ENCODE data around the gene BBS7. TPM values are rescaled to one million over a fixed set of nuclear protein-coding genes. Genes with fewer than 3 reads are reported as not detected.

BBS7 gene
- total and polyA plus RNA-seq, 9 of the 15 experiments (the other 6 are each of a cell fraction or from before 2014, with no cell fraction given): 13.4 to 25.8 (median 16.4) TPM

DNA sequence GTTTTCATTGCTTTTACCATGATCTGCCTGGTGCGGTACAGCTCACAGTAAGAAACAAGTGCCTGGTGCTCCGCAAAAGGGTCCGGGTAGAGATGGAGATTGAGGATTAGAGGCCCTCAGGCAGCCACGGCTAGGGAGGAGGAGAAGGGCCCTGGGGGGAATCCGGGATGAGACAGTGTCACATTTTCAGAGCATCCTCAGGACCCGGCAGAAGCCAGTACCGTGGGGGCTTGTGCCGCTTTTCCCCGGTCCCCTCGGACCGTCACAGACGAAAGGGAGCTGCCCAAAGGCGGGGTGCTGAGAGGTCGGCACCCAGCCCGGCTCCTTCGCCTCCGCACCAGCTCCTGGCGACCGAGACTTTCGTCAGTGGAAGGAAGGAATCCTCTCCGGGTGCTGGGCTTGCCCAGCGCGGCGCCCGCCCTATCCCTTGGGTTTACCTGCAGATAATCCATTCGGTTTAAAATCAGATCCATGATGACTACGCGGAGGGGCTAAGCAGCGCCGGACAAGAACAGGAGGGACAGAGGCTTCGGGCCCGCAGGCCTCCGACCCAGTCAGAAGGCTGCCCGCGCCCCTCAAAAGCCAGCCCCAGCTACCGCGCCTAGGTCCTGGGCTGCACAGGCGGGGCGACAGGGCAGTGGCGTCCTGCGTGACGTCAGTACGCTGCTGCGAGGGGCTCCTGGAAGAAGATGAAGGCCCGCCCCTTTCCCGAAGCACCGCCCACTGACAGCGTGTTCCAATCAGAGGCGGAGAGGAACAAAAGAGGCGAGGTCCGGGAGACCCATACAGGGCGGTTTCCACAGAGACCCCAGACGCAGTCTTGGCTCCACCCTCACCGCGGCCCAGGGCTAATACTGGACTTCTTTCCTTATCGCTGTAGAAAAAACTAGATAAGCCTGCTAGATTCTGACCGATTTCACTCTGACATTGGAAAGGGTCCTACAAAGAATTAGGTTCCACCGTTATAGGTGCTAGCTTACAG lies at the start of gene BBS7 (continued):
- peak in 1 of 2 experiments; percentile 62; a peak in 2 of 4 replicates for TF ChIP-seq MAZ (CRISPR knock-in tag; conservative IDR thresholded peaks at IDR 0.05 in 1 of 2, IDR thresholded peaks at IDR 0.05 in 1 of 2)
- TF ChIP-seq SRSF9 (IDR thresholded peaks at IDR 0.05; ENCODE audit: borderline replicate concordance, low read depth, low read length): no peak
- TF ChIP-seq, protein P1, sequence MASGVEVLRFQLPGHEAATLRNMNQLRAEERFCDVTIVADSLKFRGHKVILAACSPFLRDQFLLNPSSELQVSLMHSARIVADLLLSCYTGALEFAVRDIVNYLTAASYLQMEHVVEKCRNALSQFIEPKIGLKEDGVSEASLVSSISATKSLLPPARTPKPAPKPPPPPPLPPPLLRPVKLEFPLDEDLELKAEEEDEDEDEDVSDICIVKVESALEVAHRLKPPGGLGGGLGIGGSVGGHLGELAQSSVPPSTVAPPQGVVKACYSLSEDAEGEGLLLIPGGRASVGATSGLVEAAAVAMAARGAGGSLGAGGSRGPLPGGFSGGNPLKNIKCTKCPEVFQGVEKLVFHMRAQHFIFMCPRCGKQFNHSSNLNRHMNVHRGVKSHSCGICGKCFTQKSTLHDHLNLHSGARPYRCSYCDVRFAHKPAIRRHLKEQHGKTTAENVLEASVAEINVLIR (CRISPR knock-in tag; IDR thresholded peaks at IDR 0.05): peak; percentile 74
- TF ChIP-seq ZFX (CRISPR knock-in tag; IDR thresholded peaks at IDR 0.05): peak; percentile 64
- peak; percentile 72 for TF ChIP-seq POLR2B (IDR thresholded peaks at IDR 0.05; ENCODE audit: low read depth, partially characterized antibody)
- TF ChIP-seq, protein P2, sequence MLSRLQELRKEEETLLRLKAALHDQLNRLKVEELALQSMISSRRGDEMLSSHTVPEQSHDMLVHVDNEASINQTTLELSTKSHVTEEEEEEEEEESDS (CRISPR knock-in tag; IDR thresholded peaks at IDR 0.05): no peak
- TF ChIP-seq, protein P3, sequence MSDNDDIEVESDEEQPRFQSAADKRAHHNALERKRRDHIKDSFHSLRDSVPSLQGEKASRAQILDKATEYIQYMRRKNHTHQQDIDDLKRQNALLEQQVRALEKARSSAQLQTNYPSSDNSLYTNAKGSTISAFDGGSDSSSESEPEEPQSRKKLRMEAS (CRISPR knock-in tag; IDR thresholded peaks at IDR 0.05): peak; percentile 23; the same call in 1 of the 2 replicates
- TF ChIP-seq SMC3 (conservative IDR thresholded peaks at IDR 0.05; ENCODE audit: insufficient read depth, low read depth, low read length): 0 out of 2 replicates have a peak, but pooled peaks have one; percentile 2
- no peak for TF ChIP-seq SNIP1 (IDR thresholded peaks at IDR 0.05; ENCODE audit: low read depth)
- TF ChIP-seq, protein P4, sequence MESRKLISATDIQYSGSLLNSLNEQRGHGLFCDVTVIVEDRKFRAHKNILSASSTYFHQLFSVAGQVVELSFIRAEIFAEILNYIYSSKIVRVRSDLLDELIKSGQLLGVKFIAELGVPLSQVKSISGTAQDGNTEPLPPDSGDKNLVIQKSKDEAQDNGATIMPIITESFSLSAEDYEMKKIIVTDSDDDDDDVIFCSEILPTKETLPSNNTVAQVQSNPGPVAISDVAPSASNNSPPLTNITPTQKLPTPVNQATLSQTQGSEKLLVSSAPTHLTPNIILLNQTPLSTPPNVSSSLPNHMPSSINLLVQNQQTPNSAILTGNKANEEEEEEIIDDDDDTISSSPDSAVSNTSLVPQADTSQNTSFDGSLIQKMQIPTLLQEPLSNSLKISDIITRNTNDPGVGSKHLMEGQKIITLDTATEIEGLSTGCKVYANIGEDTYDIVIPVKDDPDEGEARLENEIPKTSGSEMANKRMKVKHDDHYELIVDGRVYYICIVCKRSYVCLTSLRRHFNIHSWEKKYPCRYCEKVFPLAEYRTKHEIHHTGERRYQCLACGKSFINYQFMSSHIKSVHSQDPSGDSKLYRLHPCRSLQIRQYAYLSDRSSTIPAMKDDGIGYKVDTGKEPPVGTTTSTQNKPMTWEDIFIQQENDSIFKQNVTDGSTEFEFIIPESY (CRISPR knock-in tag; IDR thresholded peaks at IDR 0.05): 0 out of 2 replicates have a peak, but pooled peaks have one; percentile 19
- TF ChIP-seq JUND (IDR thresholded peaks at IDR 0.05; ENCODE audit: borderline replicate concordance, low read depth, low read length): peak; percentile 80
- TF ChIP-seq JUND (tag; IDR thresholded peaks at IDR 0.05; ENCODE audit: borderline replicate concordance, low read depth, low read length): peak; percentile 35; the same call in 1 of the 3 replicates
- TF ChIP-seq ZNF41 (CRISPR knock-in tag; conservative IDR thresholded peaks at IDR 0.05): no peak
- TF ChIP-seq ZNF224 (CRISPR knock-in tag; IDR thresholded peaks at IDR 0.05): no peak
- peak; percentile 23 to 75 for TF ChIP-seq KDM1A (IDR thresholded peaks at IDR 0.05)
- TF ChIP-seq TCF7L2 (IDR thresholded peaks at IDR 0.05; ENCODE audit: low read depth, low read length): no peak
- TF ChIP-seq, protein P5, sequence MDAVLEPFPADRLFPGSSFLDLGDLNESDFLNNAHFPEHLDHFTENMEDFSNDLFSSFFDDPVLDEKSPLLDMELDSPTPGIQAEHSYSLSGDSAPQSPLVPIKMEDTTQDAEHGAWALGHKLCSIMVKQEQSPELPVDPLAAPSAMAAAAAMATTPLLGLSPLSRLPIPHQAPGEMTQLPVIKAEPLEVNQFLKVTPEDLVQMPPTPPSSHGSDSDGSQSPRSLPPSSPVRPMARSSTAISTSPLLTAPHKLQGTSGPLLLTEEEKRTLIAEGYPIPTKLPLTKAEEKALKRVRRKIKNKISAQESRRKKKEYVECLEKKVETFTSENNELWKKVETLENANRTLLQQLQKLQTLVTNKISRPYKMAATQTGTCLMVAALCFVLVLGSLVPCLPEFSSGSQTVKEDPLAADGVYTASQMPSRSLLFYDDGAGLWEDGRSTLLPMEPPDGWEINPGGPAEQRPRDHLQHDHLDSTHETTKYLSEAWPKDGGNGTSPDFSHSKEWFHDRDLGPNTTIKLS (IDR thresholded peaks at IDR 0.05; ENCODE audit: borderline replicate concordance, low read depth): no peak
- peak; percentile 64 for TF ChIP-seq TAF1 (IDR thresholded peaks at IDR 0.05; ENCODE audit: control insufficient read depth, extremely low read depth, insufficient read depth, low read length, severe bottlenecking)
- TF ChIP-seq KHSRP (IDR thresholded peaks at IDR 0.05): peak; percentile 53; the same call in 1 of the 2 replicates
- peak; percentile 45 for TF ChIP-seq MEIS2 (IDR thresholded peaks at IDR 0.05; ENCODE audit: partially characterized antibody)
- TF ChIP-seq ESRRB (CRISPR knock-in tag; IDR thresholded peaks at IDR 0.05; ENCODE audit: borderline replicate concordance): no peak
- TF ChIP-seq HMGN3 (IDR thresholded peaks at IDR 0.05; ENCODE audit: borderline replicate concordance, extremely low read depth, insufficient read length, low read depth, low read length): peak; percentile 62
